ENCODE results near the gene SLC9A5. TPM values are rescaled to one million over a fixed set of nuclear protein-coding genes. Genes with fewer than 3 reads are reported as not detected.

Gene SLC9A5
- total and polyA plus RNA-seq, 10 of the 15 experiments (the other 5 are each of a cell fraction or from before 2014, with no cell fraction given), result 0.26 to 5.7 (median 1.5) TPM

GRCh38 chr16:67244387-67245185, 4.2 kb upstream of the SLC9A5 start (continued):
- TF ChIP-seq, protein P1, sequence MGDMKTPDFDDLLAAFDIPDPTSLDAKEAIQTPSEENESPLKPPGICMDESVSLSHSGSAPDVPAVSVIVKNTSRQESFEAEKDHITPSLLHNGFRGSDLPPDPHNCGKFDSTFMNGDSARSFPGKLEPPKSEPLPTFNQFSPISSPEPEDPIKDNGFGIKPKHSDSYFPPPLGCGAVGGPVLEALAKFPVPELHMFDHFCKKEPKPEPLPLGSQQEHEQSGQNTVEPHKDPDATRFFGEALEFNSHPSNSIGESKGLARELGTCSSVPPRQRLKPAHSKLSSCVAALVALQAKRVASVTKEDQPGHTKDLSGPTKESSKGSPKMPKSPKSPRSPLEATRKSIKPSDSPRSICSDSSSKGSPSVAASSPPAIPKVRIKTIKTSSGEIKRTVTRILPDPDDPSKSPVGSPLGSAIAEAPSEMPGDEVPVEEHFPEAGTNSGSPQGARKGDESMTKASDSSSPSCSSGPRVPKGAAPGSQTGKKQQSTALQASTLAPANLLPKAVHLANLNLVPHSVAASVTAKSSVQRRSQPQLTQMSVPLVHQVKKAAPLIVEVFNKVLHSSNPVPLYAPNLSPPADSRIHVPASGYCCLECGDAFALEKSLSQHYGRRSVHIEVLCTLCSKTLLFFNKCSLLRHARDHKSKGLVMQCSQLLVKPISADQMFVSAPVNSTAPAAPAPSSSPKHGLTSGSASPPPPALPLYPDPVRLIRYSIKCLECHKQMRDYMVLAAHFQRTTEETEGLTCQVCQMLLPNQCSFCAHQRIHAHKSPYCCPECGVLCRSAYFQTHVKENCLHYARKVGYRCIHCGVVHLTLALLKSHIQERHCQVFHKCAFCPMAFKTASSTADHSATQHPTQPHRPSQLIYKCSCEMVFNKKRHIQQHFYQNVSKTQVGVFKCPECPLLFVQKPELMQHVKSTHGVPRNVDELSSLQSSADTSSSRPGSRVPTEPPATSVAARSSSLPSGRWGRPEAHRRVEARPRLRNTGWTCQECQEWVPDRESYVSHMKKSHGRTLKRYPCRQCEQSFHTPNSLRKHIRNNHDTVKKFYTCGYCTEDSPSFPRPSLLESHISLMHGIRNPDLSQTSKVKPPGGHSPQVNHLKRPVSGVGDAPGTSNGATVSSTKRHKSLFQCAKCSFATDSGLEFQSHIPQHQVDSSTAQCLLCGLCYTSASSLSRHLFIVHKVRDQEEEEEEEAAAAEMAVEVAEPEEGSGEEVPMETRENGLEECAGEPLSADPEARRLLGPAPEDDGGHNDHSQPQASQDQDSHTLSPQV (IDR thresholded peaks at IDR 0.05), result no peak
- no peak; the same call in 1 of the 2 replicates for TF ChIP-seq MEF2A (IDR thresholded peaks at IDR 0.05; ENCODE audit: insufficient read depth, low read depth, low read length)
- TF ChIP-seq YY1 (IDR thresholded peaks at IDR 0.05; ENCODE audit: low read depth, low read length), result no peak
- TF ChIP-seq, protein P2, sequence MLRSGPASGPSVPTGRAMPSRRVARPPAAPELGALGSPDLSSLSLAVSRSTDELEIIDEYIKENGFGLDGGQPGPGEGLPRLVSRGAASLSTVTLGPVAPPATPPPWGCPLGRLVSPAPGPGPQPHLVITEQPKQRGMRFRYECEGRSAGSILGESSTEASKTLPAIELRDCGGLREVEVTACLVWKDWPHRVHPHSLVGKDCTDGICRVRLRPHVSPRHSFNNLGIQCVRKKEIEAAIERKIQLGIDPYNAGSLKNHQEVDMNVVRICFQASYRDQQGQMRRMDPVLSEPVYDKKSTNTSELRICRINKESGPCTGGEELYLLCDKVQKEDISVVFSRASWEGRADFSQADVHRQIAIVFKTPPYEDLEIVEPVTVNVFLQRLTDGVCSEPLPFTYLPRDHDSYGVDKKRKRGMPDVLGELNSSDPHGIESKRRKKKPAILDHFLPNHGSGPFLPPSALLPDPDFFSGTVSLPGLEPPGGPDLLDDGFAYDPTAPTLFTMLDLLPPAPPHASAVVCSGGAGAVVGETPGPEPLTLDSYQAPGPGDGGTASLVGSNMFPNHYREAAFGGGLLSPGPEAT (IDR thresholded peaks at IDR 0.05; ENCODE audit: low read depth), result peak; percentile 20; the same call in 1 of the 2 replicates
- no peak for TF ChIP-seq ELK1 (IDR thresholded peaks at IDR 0.05; ENCODE audit: low read depth, low read length)
- peak; percentile 5; the same call in 1 of the 2 replicates for TF ChIP-seq CREM (IDR thresholded peaks at IDR 0.05; ENCODE audit: low read depth)
- TF ChIP-seq, protein P3, sequence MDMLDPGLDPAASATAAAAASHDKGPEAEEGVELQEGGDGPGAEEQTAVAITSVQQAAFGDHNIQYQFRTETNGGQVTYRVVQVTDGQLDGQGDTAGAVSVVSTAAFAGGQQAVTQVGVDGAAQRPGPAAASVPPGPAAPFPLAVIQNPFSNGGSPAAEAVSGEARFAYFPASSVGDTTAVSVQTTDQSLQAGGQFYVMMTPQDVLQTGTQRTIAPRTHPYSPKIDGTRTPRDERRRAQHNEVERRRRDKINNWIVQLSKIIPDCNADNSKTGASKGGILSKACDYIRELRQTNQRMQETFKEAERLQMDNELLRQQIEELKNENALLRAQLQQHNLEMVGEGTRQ (IDR thresholded peaks at IDR 0.05; ENCODE audit: borderline replicate concordance, low read depth, low read length), result no peak
- no peak for TF ChIP-seq ZNF274 (IDR thresholded peaks at IDR 0.05; ENCODE audit: insufficient read depth, insufficient read length)
- TF ChIP-seq BHLHE40 (IDR thresholded peaks at IDR 0.05; ENCODE audit: borderline replicate concordance in 1 of 2, low read depth in 2 of 2, low read length in 1 of 2), result peak; percentile 17 to 43; a peak in 1 of 4 replicates
- no peak for TF ChIP-seq CBX3 (IDR thresholded peaks at IDR 0.05; ENCODE audit: borderline replicate concordance, low read depth)
- TF ChIP-seq, protein P4, sequence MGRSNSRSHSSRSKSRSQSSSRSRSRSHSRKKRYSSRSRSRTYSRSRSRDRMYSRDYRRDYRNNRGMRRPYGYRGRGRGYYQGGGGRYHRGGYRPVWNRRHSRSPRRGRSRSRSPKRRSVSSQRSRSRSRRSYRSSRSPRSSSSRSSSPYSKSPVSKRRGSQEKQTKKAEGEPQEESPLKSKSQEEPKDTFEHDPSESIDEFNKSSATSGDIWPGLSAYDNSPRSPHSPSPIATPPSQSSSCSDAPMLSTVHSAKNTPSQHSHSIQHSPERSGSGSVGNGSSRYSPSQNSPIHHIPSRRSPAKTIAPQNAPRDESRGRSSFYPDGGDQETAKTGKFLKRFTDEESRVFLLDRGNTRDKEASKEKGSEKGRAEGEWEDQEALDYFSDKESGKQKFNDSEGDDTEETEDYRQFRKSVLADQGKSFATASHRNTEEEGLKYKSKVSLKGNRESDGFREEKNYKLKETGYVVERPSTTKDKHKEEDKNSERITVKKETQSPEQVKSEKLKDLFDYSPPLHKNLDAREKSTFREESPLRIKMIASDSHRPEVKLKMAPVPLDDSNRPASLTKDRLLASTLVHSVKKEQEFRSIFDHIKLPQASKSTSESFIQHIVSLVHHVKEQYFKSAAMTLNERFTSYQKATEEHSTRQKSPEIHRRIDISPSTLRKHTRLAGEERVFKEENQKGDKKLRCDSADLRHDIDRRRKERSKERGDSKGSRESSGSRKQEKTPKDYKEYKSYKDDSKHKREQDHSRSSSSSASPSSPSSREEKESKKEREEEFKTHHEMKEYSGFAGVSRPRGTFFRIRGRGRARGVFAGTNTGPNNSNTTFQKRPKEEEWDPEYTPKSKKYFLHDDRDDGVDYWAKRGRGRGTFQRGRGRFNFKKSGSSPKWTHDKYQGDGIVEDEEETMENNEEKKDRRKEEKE (IDR thresholded peaks at IDR 0.05), result no peak
- TF ChIP-seq ESRRA (IDR thresholded peaks at IDR 0.05; ENCODE audit: low read length), result no peak
- TF ChIP-seq MEF2B (IDR thresholded peaks at IDR 0.05; ENCODE audit: partially characterized antibody, poor library complexity, severe bottlenecking), result peak; percentile 91
- TF ChIP-seq IKZF1 (conservative IDR thresholded peaks at IDR 0.05), result peak; percentile 50; the same call in 1 of the 2 replicates
- peak; percentile 58 for TF ChIP-seq SPI1 (IDR thresholded peaks at IDR 0.05; ENCODE audit: borderline replicate concordance, insufficient read depth, low read depth, low read length)
